GM12864 (cell line): ENCODE results near the gene ANKZF1.

Experiments used
- DNase-seq: peaks from one replicate; pipeline ENCODE4 v3.0.0-alpha.2; 2011; ENCODE audit warnings: low read depth
- H3K4me3 ChIP-seq: 2 replicates; pipeline ENCODE4 v1.5.1; 2011; ENCODE audit warnings: mild to moderate bottlenecking, low read depth, low read length, control low read depth
- CTCF ChIP-seq: IDR thresholded peaks from 2 replicates; pipeline ENCODE4 v1.5.1; 2011; ENCODE audit warnings: low read depth, mild to moderate bottlenecking, moderate library complexity, low read length, control low read depth, inconsistent platforms; ENCODE audit errors: missing control alignments

ANKZF1 gene

DNA sequence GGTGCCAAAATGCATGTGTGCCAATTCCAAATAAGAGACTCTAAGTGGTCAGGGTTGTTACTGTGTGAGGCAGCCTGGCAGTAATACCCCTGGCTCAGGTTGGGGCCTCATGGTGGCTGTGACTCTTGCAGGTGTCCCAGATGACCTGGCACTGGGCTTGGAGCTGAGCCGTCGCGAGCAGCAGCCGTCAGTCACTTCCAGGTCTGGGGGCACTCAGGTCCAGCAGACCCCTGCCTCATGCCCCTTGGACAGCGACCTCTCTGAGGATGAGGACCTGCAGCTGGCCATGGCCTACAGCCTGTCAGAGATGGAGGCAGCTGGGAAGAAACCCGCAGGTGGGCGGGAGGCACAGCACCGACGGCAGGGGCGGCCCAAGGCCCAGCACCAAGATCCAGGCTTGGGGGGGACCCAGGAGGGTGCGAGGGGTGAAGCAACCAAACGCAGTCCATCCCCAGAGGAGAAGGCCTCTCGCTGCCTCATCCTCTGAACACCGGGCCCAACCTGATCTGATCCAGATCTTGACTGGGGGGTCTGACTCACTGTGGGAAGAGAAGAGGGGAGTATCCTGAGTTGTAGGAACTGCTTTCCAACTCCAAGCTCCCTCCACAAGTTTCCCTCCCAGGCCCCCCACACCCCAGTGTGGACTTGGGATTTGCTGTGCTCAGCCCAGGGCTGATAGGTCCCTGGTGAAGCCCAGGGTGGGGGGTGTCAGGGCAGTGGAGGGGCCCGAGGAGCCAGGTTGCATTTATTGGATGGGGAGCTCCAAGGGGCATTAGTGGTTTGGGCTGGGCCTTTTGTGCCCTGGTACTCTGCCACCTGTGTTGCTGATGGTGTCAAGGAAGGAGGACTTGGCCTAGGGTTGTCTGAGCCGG is 55.1 kb downstream of the ANKZF1 start:
- H3K4me3 ChIP-seq = no peak overlapping the region
- no peak for TF ChIP-seq CTCF
- DNase-seq = no peak

- H3K4me3 ChIP-seq = no peak overlapping the region
- TF ChIP-seq CTCF = no peak
- no peak for DNase-seq
Measured at GRCh38 chr2:219285373-219285735, 55.7 kb downstream of the ANKZF1 start.

DNA sequence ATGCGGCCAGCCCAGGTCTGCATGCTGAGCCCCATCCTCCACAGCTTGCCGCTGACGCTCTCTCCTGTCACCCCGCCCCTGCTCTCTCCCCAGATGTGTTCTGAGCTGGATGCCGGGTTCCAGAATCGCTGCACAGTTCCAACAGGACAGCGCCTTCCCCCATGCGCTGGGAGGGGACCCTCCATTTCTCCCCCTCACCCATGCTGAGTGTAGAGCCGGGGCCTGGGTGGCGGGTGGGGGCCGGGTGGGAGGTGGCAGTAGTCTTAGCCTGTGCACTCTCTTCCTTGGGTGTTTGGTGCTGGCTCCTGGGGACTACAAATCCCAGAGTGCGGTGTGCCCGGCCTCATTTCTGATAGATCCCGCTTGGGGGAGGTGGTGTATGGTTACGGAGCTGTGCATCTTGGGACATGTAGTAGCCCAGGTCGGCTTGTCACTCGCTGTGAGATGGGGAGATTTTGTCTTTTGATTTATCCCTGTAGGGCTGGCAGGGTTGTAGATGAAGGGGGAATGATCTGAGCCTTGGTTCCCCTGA is 56.4 kb downstream of the ANKZF1 start:
- no peak for DNase-seq
- no peak overlapping the region for H3K4me3 ChIP-seq
- no peak for TF ChIP-seq CTCF
